ENCODE measurements around the gene IL36RN. TPM values are rescaled to one million over a fixed set of nuclear protein-coding genes. Genes with fewer than 3 reads are reported as not detected.

IL36RN gene
- total and polyA plus RNA-seq, 4 donors: not detected

- TF ChIP-seq RXRA (IDR thresholded peaks at IDR 0.05) (no peak), YY1 (IDR thresholded peaks at IDR 0.05) (no peak), NR2F2 (IDR thresholded peaks at IDR 0.05) (no peak), MAX (IDR thresholded peaks at IDR 0.05) (no peak), RAD21 (IDR thresholded peaks at IDR 0.05) (no peak), FOXA1 (IDR thresholded peaks at IDR 0.05) (no peak), ATF3 (IDR thresholded peaks at IDR 0.05) (no peak), TAF1 (conservative IDR thresholded peaks at IDR 0.05) (no peak), FOXA2 (IDR thresholded peaks at IDR 0.05) (no peak), CTCF (IDR thresholded peaks at IDR 0.05; ENCODE audit: low read depth, low read length, missing input control) (no peak), ZBTB33 (IDR thresholded peaks at IDR 0.05) (no peak), REST (IDR thresholded peaks at IDR 0.05) (no peak), SP1 (IDR thresholded peaks at IDR 0.05) (no peak), GABPA (IDR thresholded peaks at IDR 0.05 in 1 of 2, conservative IDR thresholded peaks at IDR 0.05 in 1 of 2) (no peak), EGR1 (IDR thresholded peaks at IDR 0.05; ENCODE audit: low read depth in 2 of 2) (no peak), HNF4A (conservative IDR thresholded peaks at IDR 0.05) (no peak), HNF4G (IDR thresholded peaks at IDR 0.05) (no peak), JUND (IDR thresholded peaks at IDR 0.05) (no peak)
- Histone ChIP-seq H3K9me3 (ENCODE audit: control insufficient read depth in 4 of 4, low read length in 3 of 4) (peaks cover 0 to 1% (median 0%) of the 10 kb centered on the region in 4 donors), H3K27me3 (ENCODE audit: control insufficient read depth in 4 of 4, insufficient read depth in 4 of 4, low read length in 3 of 4) (no peaks in the 10 kb centered on the region), H3K4me3 (ENCODE audit: low read depth in 1 of 3, low read length in 3 of 3) (no peak overlapping the region), H3K36me3 (ENCODE audit: control insufficient read depth in 4 of 4, insufficient read depth in 3 of 4, low read depth in 1 of 4, low read length in 3 of 4) (no peaks in the 10 kb centered on the region), H3K4me1 (ENCODE audit: control insufficient read depth in 4 of 4, insufficient read depth in 4 of 4, low read length in 3 of 4) (no peaks in the 10 kb centered on the region), H3K27ac (ENCODE audit: low read depth in 1 of 2, low read length in 2 of 2) (no peak overlapping the region), H3K9ac (ENCODE audit: low read depth in 1 of 2, low read length in 2 of 2) (no peak overlapping the region)
- 92% methylated on average over 5 of the region's 5 CpGs for WGBS
- no peak for DNase-seq (ENCODE audit: low spot score)
Observed at GRCh38 chr2:113046465-113046864, 12.5 kb upstream of the IL36RN start.

Measured in liver (tissue), 9 donors.